Lung (tissue), 12 donors: Measurements from ENCODE around the gene FTCD. TPM values are rescaled to one million over a fixed set of nuclear protein-coding genes. Genes with fewer than 3 reads are reported as not detected.

Experiments used
- ATAC-seq: fragments of 200-7000 bp; cut with Tn5 transposase; one replicate; pipeline ENCODE4 v1.9.1; 2020; ENCODE audit warnings: moderate number of reproducible peaks; ENCODE audit not compliant: insufficient read depth, low FRiP score
- DNase-seq, 3 donors: peaks; one replicate each; pipeline ENCODE4 v3.0.0-alpha.2; 2013 to 2017
- H3K27ac ChIP-seq, 2 donors: one replicate each; pipeline ENCODE4 v1.5.1; 2013; ENCODE audit warnings: mild to moderate bottlenecking in 2 of 2, moderate library complexity in 2 of 2, control low read depth in 1 of 2, inconsistent platforms in 1 of 2, low read depth in 1 of 2, low read length in 1 of 2
- H3K27me3 ChIP-seq, 3 donors: one replicate each; pipeline ENCODE4 v1.5.1; 2013; ENCODE audit warnings: low read length in 2 of 3; ENCODE audit not compliant: control insufficient read depth in 3 of 3, insufficient read depth in 3 of 3
- H3K36me3 ChIP-seq, 4 donors: one replicate each; pipeline ENCODE4 v1.5.1; 2013; ENCODE audit warnings: low read length in 4 of 4, mild to moderate bottlenecking in 1 of 4, moderate library complexity in 1 of 4; ENCODE audit not compliant: control insufficient read depth in 4 of 4, insufficient read depth in 4 of 4
- H3K4me1 ChIP-seq, 5 donors: one replicate each; pipeline ENCODE4 v1.5.1; 2013; ENCODE audit warnings: low read length in 5 of 5, mild to moderate bottlenecking in 2 of 5, moderate library complexity in 1 of 5; ENCODE audit not compliant: control insufficient read depth in 5 of 5, insufficient read depth in 5 of 5
- H3K4me3 ChIP-seq: one replicate; pipeline ENCODE4 v1.5.1; 2013; ENCODE audit warnings: mild to moderate bottlenecking, control low read depth, moderate library complexity
- H3K9ac ChIP-seq, 2 donors: one replicate each; pipeline ENCODE4 v1.5.1; 2013; ENCODE audit warnings: low read length in 2 of 2, control low read depth in 1 of 2; ENCODE audit not compliant: insufficient read depth in 1 of 2
- H3K9me3 ChIP-seq, 4 donors: one replicate each; pipeline ENCODE4 v1.5.1; 2013; ENCODE audit warnings: low read length in 3 of 4, mild to moderate bottlenecking in 1 of 4, moderate library complexity in 1 of 4; ENCODE audit not compliant: control insufficient read depth in 4 of 4, insufficient read depth in 3 of 4
- CTCF ChIP-seq: IDR thresholded peaks from 2 replicates; pipeline ENCODE4 v1.5.1; 2012; ENCODE audit warnings: mild to moderate bottlenecking; ENCODE audit errors: control extremely low read depth, extremely low read depth
- WGBS, 2 donors: extraction: QIAGEN DNeasy Blood & Tissue Kit; methylation state at CpG; one replicate each; pipeline ENCODE4 v1.1.7; 2013; 5-methylcytosine and 5-hydroxymethylcytosine counted together
- polyA plus RNA-seq, 2 donors: library from polyadenylated mRNA; stranded (reverse); fragments of 200-250 nt; gene quantifications; one replicate each; pipeline ENCODE4 v1.2.1, GENCODE V29; 2013
- total RNA-seq, 2 donors: library from RNA; depleted of rRNA in 1 of 2; stranded (reverse); fragments of >200 nt in 1 of 2; gene quantifications; one replicate each; pipeline ENCODE4 v1.2.1, GENCODE V29; 2014 to 2021
- donor health status: control.
- donor health status: control.
- donor health status: Bipolar disorder and iron deficiency.
- donor health status: healthy.
- donor health status: DM: yes; HTN: yes; CAD: no.

Gene FTCD
- total and polyA plus RNA-seq, 4 donors = 0.03 to 0.43 (median 0.20) TPM

GRCh38 chr21:46196733-46197132 lies 41.4 kb upstream of the FTCD start:
- H3K27me3 ChIP-seq = no peaks in the 10 kb centered on the region
- H3K9ac ChIP-seq = no peak overlapping the region
- WGBS, 2 donors = 93 to 94% methylated on average over 20 of the region's 20 CpGs
- H3K36me3 ChIP-seq = peaks cover 15 to 46% (median 21%) of the 10 kb centered on the region in 4 donors
- ATAC-seq (no peak), DNase-seq (no peak)
- H3K27ac ChIP-seq = no peak overlapping the region
- no peaks in the 10 kb centered on the region for H3K9me3 ChIP-seq
- no peaks in the 10 kb centered on the region for H3K4me1 ChIP-seq
- TF ChIP-seq CTCF = no peak
- no peak overlapping the region for H3K4me3 ChIP-seq

- WGBS, 2 donors = 94 to 95% methylated on average over 20 of the region's 20 CpGs
These were observed 40.3 kb upstream of the FTCD start for GRCh38 chr21:46195595-46196195.

GRCh38 chr21:46194374-46195334 lies 39.3 kb upstream of the FTCD start:
- Histone ChIP-seq H3K9me3 (no peaks in the 10 kb centered on the region), H3K27me3 (no peaks in the 10 kb centered on the region), H3K9ac (no peak overlapping the region), H3K36me3 (peaks cover 10 to 54% (median 20%) of the 10 kb centered on the region in 4 donors), H3K27ac (no peak overlapping the region), H3K4me3 (no peak overlapping the region), H3K4me1 (peaks cover 0 to 1% (median 0%) of the 10 kb centered on the region in 5 donors)
- no peak for TF ChIP-seq CTCF
- ATAC-seq = no peak
- no peak for DNase-seq
- WGBS, 2 donors = 91 to 92% methylated on average over 34 of the region's 34 CpGs

More at GRCh38 chr21:46195595-46196195, 40.3 kb upstream of the FTCD start:
- Histone ChIP-seq H3K9ac (no peak overlapping the region), H3K4me1 (no peaks in the 10 kb centered on the region), H3K9me3 (no peaks in the 10 kb centered on the region), H3K27me3 (no peaks in the 10 kb centered on the region), H3K36me3 (peaks cover 15 to 55% (median 21%) of the 10 kb centered on the region in 4 donors), H3K27ac (no peak overlapping the region), H3K4me3 (no peak overlapping the region)
- ATAC-seq = no peak
- no peak for TF ChIP-seq CTCF
- DNase-seq = no peak
